ENCODE data around the gene EYS.

Gene EYS

GRCh38 chr6:64789476-64789875 is 917.5 kb downstream of the EYS start:
- no peak overlapping the region for H3K14ac ChIP-seq (ENCODE audit: low read length in 2 of 2)
- no peak overlapping the region for H3K27ac ChIP-seq (ENCODE audit: low read length, poor library complexity, severe bottlenecking)
- H3K23ac ChIP-seq (ENCODE audit: low read length in 2 of 2): no peak overlapping the region
- H2AFZ ChIP-seq (ENCODE audit: low read depth, low read length): no peak overlapping the region
- H3K36me3 ChIP-seq (ENCODE audit: control insufficient read depth in 1 of 2, insufficient read depth in 2 of 2, low read depth in 1 of 2, low read length in 2 of 2): no peaks in the 10 kb centered on the region
- no peak overlapping the region for H2BK12ac ChIP-seq (ENCODE audit: low read length in 2 of 2)
- no peak overlapping the region for H3K4me3 ChIP-seq (ENCODE audit: insufficient read depth in 1 of 2, low read depth in 1 of 2, low read length in 2 of 2)
- no peaks in the 10 kb centered on the region for H3K79me1 ChIP-seq (replicated peaks; ENCODE audit: low read length, poor library complexity, severe bottlenecking)
- no peak overlapping the region for H4K8ac ChIP-seq (ENCODE audit: low read length)
- DNase-seq: no peak
- no peak overlapping the region for H2BK120ac ChIP-seq (ENCODE audit: low read depth, low read length)
- H2BK5ac ChIP-seq (ENCODE audit: low read depth, low read length, poor library complexity, severe bottlenecking): no peak overlapping the region
- no peak overlapping the region for H3K4me2 ChIP-seq (ENCODE audit: low read length, poor library complexity, severe bottlenecking)
- H3K4me1 ChIP-seq (ENCODE audit: control insufficient read depth, insufficient read depth, low read depth, low read length): no peaks in the 10 kb centered on the region
- H3K4ac ChIP-seq (ENCODE audit: low read depth in 1 of 2, low read length in 2 of 2): no peak overlapping the region
- no peak overlapping the region for H3K9ac ChIP-seq (ENCODE audit: low read length)
- no peak overlapping the region for H2AK5ac ChIP-seq (ENCODE audit: low read length, severe bottlenecking)
- 93% methylated on average over 2 of the region's 3 CpGs for WGBS
- no peak overlapping the region for H3K18ac ChIP-seq (ENCODE audit: low read depth in 1 of 2, low read length in 2 of 2)
- H4K91ac ChIP-seq (ENCODE audit: low read length): no peak overlapping the region
- H3K27me3 ChIP-seq (ENCODE audit: control insufficient read depth in 1 of 2, insufficient read depth in 1 of 2, low read length in 2 of 2): no peaks in the 10 kb centered on the region
- H3K9me3 ChIP-seq (ENCODE audit: control insufficient read depth, low read length): no peaks in the 10 kb centered on the region
- no peak overlapping the region for H2BK15ac ChIP-seq (ENCODE audit: low read depth, poor library complexity, severe bottlenecking)

DNA sequence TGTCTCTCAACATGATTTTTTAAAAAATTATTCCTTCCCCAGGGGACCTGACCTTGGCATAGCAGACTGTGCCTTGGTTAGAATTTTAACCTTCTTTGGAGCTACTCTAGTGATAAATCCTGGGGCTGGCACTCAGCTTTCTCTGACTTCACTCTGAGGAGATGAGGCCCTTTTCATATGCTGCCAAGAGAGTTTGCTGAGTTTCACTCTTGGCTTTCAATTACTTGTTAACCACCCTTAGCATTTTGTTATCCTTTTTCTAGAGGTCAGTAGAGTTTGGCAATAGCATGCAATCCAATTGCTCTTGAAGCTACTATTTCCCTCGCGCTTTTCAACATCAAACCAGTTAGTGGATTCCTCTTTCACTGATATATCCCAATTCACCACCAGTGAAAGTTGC is 920.3 kb downstream of the EYS start:
- Histone ChIP-seq H3K4me1 (ENCODE audit: control insufficient read depth, insufficient read depth, low read depth, low read length) (no peaks in the 10 kb centered on the region), H2BK120ac (ENCODE audit: low read depth, low read length) (no peak overlapping the region)

DNA sequence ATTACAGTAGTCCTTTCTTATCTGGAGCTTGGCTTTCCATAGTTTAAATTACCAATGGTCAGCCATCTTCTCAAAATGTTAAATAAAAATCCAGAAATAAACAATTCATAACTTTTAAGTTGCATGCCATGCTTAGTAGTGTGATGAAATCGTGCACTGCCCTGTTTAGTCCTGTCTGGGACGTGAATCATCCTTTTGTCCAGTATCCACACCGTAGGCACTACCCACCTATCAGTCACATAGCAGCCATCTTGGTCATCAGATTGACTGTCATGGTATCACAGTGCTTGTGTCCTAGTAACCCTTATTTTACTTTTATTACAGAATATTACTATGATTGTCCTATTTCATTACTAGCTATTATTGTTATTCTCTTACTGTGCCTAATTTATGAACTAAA is 924.1 kb downstream of the EYS start:
- H3K18ac ChIP-seq (ENCODE audit: low read depth in 1 of 2, low read length in 2 of 2): no peak overlapping the region
- no peak overlapping the region for H2BK12ac ChIP-seq (ENCODE audit: low read length in 2 of 2)
- H4K91ac ChIP-seq (ENCODE audit: low read length): no peak overlapping the region
- H3K36me3 ChIP-seq (ENCODE audit: control insufficient read depth in 1 of 2, insufficient read depth in 2 of 2, low read depth in 1 of 2, low read length in 2 of 2): no peaks in the 10 kb centered on the region
- no peak overlapping the region for H2BK5ac ChIP-seq (ENCODE audit: low read depth, low read length, poor library complexity, severe bottlenecking)
- H3K27me3 ChIP-seq (ENCODE audit: control insufficient read depth in 1 of 2, insufficient read depth in 1 of 2, low read length in 2 of 2): no peaks in the 10 kb centered on the region
- H3K27ac ChIP-seq (ENCODE audit: low read length, poor library complexity, severe bottlenecking): no peak overlapping the region
- H3K79me1 ChIP-seq (replicated peaks; ENCODE audit: low read length, poor library complexity, severe bottlenecking): no peaks in the 10 kb centered on the region
- no peak overlapping the region for H3K23ac ChIP-seq (ENCODE audit: low read length in 2 of 2)
- peaks cover 10% of the 10 kb centered on the region for H3K9me3 ChIP-seq (ENCODE audit: control insufficient read depth, low read length)
- H3K4me3 ChIP-seq (ENCODE audit: insufficient read depth in 1 of 2, low read depth in 1 of 2, low read length in 2 of 2): no peak overlapping the region
- H3K4ac ChIP-seq (ENCODE audit: low read depth in 1 of 2, low read length in 2 of 2): no peak overlapping the region
- H3K9ac ChIP-seq (ENCODE audit: low read length): no peak overlapping the region
- no peak overlapping the region for H4K8ac ChIP-seq (ENCODE audit: low read length)
- 98% methylated on average over 3 of the region's 3 CpGs for WGBS
- no peak overlapping the region for H3K14ac ChIP-seq (ENCODE audit: low read length in 2 of 2)
- H3K4me1 ChIP-seq (ENCODE audit: control insufficient read depth, insufficient read depth, low read depth, low read length): no peaks in the 10 kb centered on the region
- H2BK15ac ChIP-seq (ENCODE audit: low read depth, poor library complexity, severe bottlenecking): no peak overlapping the region
- no peak overlapping the region for H2BK120ac ChIP-seq (ENCODE audit: low read depth, low read length)
- no peak overlapping the region for H2AK5ac ChIP-seq (ENCODE audit: low read length, severe bottlenecking)
- no peak for DNase-seq
- no peak overlapping the region for H3K4me2 ChIP-seq (ENCODE audit: low read length, poor library complexity, severe bottlenecking)
- no peak overlapping the region for H2AFZ ChIP-seq (ENCODE audit: low read depth, low read length)

More for the DNA sequence above, 920.3 kb downstream of the EYS start:
- H3K4me2 ChIP-seq (ENCODE audit: low read length, poor library complexity, severe bottlenecking): no peak overlapping the region
- H4K91ac ChIP-seq (ENCODE audit: low read length): no peak overlapping the region
- no peak overlapping the region for H2BK12ac ChIP-seq (ENCODE audit: low read length in 2 of 2)
- no peak overlapping the region for H2BK15ac ChIP-seq (ENCODE audit: low read depth, poor library complexity, severe bottlenecking)
- no peaks in the 10 kb centered on the region for H3K27me3 ChIP-seq (ENCODE audit: control insufficient read depth in 1 of 2, insufficient read depth in 1 of 2, low read length in 2 of 2)
- H2BK5ac ChIP-seq (ENCODE audit: low read depth, low read length, poor library complexity, severe bottlenecking): no peak overlapping the region
- no peak for DNase-seq
- no peaks in the 10 kb centered on the region for H3K36me3 ChIP-seq (ENCODE audit: control insufficient read depth in 1 of 2, insufficient read depth in 2 of 2, low read depth in 1 of 2, low read length in 2 of 2)
- no peak overlapping the region for H3K4ac ChIP-seq (ENCODE audit: low read depth in 1 of 2, low read length in 2 of 2)
- H3K9me3 ChIP-seq (ENCODE audit: control insufficient read depth, low read length): no peaks in the 10 kb centered on the region
- no peak overlapping the region for H2AFZ ChIP-seq (ENCODE audit: low read depth, low read length)
- H2AK5ac ChIP-seq (ENCODE audit: low read length, severe bottlenecking): no peak overlapping the region
- no peak overlapping the region for H3K4me3 ChIP-seq (ENCODE audit: insufficient read depth in 1 of 2, low read depth in 1 of 2, low read length in 2 of 2)
- H3K18ac ChIP-seq (ENCODE audit: low read depth in 1 of 2, low read length in 2 of 2): no peak overlapping the region
- no peak overlapping the region for H3K27ac ChIP-seq (ENCODE audit: low read length, poor library complexity, severe bottlenecking)
- H3K14ac ChIP-seq (ENCODE audit: low read length in 2 of 2): no peak overlapping the region
- 48% methylated on average over 2 of the region's 2 CpGs for WGBS
- H3K23ac ChIP-seq (ENCODE audit: low read length in 2 of 2): no peak overlapping the region
- no peak overlapping the region for H4K8ac ChIP-seq (ENCODE audit: low read length)
- H3K9ac ChIP-seq (ENCODE audit: low read length): no peak overlapping the region
- H3K79me1 ChIP-seq (replicated peaks; ENCODE audit: low read length, poor library complexity, severe bottlenecking): no peaks in the 10 kb centered on the region

DNA sequence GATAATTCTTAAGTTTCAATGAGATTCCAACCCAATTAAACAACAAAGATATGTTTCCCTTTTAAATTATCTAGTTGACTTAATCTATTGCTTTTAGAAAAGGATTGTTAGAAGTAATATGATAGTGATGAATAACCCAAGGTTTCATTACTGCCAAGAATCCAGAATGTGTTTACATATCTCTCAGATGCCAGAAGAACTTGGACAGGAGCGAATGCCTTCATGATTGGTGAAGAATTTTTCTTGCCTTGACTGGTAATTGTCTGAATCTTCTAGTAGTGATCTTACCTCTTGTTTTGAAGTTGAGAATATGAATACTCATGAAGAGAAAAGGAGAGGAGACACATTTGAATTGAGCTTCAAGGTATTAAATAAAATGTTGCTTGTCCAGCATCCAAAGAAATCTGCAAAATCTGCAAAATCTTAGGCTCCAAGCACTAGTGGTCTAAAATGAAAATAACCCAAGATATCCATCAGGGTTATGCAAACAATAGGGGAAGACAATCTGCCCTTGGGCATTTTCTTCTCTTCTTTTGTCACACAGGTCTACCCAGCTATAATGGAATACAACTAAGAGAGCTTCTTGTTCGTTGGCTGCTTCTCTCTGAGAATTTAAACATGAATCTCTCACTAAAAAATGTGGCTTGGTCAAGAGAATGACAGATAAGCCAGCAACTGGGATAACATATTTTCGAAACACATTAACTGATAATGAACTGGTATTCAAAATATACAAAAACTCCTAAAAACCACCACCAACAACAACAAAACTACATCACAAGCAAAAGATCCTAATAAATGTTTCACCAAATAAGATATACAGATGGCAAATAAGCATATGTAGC is 928.9 kb downstream of the EYS start:
- Histone ChIP-seq H3K23ac (ENCODE audit: low read length in 2 of 2) (no peak overlapping the region), H3K4me2 (ENCODE audit: low read length, poor library complexity, severe bottlenecking) (no peak overlapping the region), H2AFZ (ENCODE audit: low read depth, low read length) (no peak overlapping the region), H3K4me3 (ENCODE audit: insufficient read depth in 1 of 2, low read depth in 1 of 2, low read length in 2 of 2) (no peak overlapping the region), H4K91ac (ENCODE audit: low read length) (no peak overlapping the region), H3K9me3 (ENCODE audit: control insufficient read depth, low read length) (peaks cover 10% of the 10 kb centered on the region), H2BK12ac (ENCODE audit: low read length in 2 of 2) (no peak overlapping the region), H3K4ac (ENCODE audit: low read depth in 1 of 2, low read length in 2 of 2) (no peak overlapping the region), H3K79me1 (replicated peaks; ENCODE audit: low read length, poor library complexity, severe bottlenecking) (no peaks in the 10 kb centered on the region), H4K8ac (ENCODE audit: low read length) (no peak overlapping the region), H2BK5ac (ENCODE audit: low read depth, low read length, poor library complexity, severe bottlenecking) (no peak overlapping the region), H2AK5ac (ENCODE audit: low read length, severe bottlenecking) (no peak overlapping the region), H3K18ac (ENCODE audit: low read depth in 1 of 2, low read length in 2 of 2) (no peak overlapping the region), H2BK120ac (ENCODE audit: low read depth, low read length) (no peak overlapping the region), H3K9ac (ENCODE audit: low read length) (no peak overlapping the region), H3K4me1 (ENCODE audit: control insufficient read depth, insufficient read depth, low read depth, low read length) (no peaks in the 10 kb centered on the region), H3K36me3 (ENCODE audit: control insufficient read depth in 1 of 2, insufficient read depth in 2 of 2, low read depth in 1 of 2, low read length in 2 of 2) (no peaks in the 10 kb centered on the region), H3K27me3 (ENCODE audit: control insufficient read depth in 1 of 2, insufficient read depth in 1 of 2, low read length in 2 of 2) (no peaks in the 10 kb centered on the region), H2BK15ac (ENCODE audit: low read depth, poor library complexity, severe bottlenecking) (no peak overlapping the region), H3K14ac (ENCODE audit: low read length in 2 of 2) (no peak overlapping the region), H3K27ac (ENCODE audit: low read length, poor library complexity, severe bottlenecking) (no peak overlapping the region)
- DNase-seq: peak; percentile 12
- WGBS: 77% methylated on average over 3 of the region's 3 CpGs

Data from mesenchymal stem cell (in vitro differentiated cells and primary cell).